HG02938 (cell line): ENCODE results near the gene RS1.

Source experiments
- ATAC-seq: cut with Tn5 transposase; IDR thresholded peaks from one replicate; pipeline ENCODE4 v1.9.1; 2021; ENCODE audit warnings: mild to moderate bottlenecking, moderate library complexity; ENCODE audit not compliant: unreplicated experiment

RS1 gene

DNA sequence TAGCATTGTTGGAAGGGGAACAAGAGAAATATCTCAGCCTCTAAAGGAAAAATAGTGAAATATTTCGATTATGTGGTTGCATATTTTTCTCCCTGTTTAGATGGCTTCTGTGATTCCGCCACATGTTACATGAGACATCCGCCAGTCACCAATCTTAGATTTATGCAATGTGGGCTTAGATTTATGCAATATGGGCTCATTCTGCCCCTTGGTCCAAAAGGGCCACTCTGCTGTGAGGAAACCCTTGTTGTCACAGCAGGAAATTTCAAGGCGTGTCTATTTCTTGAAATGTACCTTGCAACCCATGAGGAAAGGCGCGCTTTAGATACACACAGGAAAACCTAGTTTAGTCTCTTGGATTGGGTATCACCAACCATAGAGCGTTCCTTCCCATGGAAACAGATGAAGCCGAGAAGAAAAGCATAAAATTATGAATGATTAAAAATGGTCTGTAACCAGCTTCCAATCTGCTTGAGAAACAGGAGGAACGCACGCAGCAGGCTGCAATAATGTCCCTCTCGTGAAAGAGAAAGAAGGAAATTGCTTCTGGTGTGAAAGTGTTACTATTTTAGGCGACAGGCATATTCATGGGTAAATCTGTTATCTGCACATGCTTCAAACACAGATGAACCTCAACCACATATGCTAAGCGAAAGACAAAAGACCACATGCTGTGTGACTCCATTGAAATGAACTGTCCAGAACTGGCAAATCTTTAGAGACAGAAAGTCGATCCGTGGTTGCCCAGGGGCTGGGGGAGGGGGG is 3.7 kb downstream of the RS1 start:
- ATAC-seq, result peak; percentile 64

DNA sequence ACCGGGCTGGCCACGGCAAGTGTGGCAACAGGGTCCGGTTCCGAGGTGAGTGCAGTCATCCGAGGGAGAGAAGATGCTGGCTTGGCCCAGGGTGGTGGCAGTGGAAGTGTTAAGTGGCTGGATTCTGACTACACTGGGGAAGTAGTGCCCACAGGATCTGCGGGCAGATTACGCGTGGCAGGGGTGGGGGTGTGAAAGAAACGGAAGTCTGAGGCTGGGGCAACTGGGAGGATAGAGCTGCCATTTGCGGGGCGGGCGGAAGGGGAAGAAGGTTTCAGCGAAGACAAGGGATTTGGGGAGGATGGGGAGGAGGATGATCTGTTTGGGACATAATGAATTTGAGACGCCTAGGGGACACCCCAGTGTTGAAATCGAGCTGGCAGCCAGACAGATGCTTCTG is 5.3 kb downstream of the RS1 start:
- no peak for ATAC-seq

DNA sequence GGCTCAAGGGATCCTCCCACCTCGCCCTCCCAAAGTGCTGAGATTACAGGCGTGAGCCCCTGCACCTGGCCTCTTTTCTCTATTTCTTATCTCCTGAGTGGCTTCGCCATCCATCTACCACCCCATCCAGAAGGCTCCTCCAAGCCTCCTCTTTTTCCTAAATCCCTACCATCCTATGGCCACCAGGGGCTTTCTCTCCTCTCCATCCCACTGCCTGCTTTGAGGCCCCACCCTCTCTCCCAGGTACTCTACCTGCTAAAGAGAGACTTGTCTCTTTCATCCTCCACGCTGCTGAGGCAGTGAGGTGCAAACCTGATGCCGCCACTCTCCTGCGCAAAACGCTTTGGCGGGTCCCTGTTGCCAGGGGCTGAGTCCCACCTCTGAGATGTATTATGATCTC is 7.0 kb downstream of the RS1 start:
- ATAC-seq, result no peak

GRCh38 chrX:18661273-18661672 is 10.6 kb downstream of the RS1 start:
- no peak for ATAC-seq

DNA sequence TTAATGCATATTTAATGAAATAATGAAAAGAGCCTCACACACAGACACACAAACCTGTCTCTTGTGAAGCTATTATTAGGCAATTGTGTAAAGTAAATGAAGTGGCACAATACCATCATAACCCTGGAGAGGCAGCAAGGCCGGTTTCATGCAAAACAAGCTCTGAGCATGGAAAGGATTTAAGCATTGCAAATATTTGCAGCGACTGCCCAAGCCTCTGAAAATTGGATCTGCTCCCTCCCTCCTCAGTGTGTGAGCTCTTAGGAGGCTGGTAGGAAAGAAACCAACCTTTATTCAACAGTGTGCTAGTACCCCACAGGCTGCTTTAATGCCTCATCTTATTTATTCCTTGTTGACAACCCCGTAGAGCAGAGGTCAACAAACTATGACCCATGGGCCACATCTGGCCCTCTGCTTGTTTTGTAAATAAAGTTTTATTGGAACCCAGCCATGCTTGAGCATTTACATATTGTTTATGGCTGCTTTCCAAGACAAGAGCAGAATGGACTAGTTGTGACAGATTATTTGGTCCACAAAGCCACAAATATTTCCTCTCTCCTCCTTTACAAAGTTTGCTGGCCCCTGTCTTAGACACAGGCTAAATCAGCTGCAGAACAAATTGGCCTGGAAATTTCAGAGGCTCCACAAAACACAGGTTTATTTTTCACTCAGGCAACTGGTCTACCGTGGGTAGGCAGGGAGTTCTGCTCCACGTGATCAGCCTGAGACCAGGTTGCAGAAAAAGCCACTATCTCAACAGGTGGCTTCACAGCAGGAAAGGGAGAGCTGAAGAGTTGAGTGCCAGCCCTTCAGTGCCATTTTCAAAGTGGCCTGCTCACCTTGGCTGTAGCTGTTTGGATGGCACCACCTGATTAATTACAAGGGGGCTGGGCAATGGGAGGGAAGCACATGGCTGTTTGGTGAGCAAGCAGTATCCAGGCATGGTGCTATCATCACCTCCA is 16.8 kb downstream of the RS1 start:
- ATAC-seq, result no peak

- no peak for ATAC-seq
Observed at GRCh38 chrX:18652636-18653035, 19.3 kb downstream of the RS1 start.

GRCh38 chrX:18650662-18651061 is 21.2 kb downstream of the RS1 start:
- ATAC-seq, result no peak

GRCh38 chrX:18649498-18649951 is 22.4 kb downstream of the RS1 start:
- ATAC-seq, result no peak

DNA sequence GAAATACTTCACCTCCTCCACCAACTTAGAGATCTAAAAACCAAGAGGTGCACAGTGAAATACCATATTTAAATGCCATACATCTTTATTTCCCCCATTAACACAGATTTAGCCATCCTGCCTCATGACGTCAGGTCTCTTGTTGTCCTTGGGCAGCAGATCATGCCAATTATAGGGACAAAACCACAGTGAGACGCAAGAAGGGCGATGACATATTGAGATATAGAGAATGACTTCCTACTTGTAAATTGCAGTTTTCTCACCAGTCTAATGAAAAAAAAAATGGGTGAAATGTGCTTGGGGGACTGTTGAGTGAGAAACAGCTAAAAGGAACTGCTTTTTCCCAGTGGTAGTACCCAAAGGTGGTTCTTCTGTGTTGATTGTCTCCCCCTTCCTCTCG is 24.3 kb downstream of the RS1 start:
- ATAC-seq, result no peak

DNA sequence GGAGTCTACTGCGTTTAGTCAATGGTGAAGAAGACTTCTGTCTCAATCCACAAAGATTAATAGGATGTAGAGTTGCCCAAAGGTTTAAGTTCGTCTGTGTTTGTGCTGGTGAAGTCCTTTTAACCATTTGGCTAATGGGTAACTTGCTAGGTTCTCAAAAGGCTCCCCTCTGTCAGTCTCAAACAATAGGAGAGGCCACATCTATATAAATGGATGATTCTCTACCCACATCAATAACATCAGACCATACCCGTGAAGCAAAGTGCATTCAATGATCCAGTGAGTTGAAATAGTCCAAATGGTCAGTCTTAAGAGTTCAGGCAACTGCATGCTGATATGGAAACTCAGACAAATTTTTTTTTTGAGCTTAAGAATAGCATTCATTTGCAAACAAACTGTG is 28.1 kb downstream of the RS1 start:
- no peak for ATAC-seq

DNA sequence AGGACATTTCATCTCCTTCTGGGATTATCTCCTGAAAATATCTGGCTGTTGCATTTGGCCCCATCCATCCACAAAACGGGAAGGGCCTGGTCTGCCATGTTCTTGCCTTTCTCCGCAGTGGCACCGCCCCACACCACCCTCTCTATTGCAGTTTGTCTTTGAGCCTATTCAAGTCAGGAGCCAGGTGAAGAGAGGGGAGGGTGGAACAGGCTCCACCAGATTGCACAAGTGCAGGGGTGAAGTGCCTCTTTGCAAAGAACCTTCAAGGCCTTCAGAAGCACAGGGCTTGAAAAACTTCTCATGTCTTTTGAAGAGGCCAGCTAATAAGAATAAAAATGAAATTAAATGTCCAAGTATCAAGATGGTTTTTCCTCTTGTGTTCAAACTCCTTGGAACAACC is 28.7 kb downstream of the RS1 start:
- ATAC-seq, result no peak

- no peak for ATAC-seq
Observed at GRCh38 chrX:18640686-18641085, 31.2 kb downstream of the RS1 start.

DNA sequence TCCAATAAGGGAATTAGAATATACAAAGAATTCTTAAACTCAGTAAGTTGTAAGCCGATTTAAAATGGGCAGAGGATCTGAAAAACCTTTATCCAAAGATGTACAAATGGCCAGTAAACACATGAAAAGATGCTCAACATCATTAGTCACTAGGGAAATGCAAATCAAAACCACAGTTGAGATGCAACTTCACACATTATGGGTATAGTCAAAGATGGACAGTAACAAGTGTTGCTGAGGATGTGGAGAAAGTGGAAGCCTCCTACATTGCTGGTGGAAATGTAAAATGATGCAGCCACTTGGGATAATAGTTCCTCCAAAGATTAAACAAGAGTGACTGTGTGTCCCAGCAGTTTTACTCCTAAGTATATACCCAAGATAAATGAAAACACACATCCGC is 32.6 kb downstream of the RS1 start:
- no peak for ATAC-seq

- no peak for ATAC-seq
Observed at GRCh38 chrX:18638398-18638797, 33.5 kb downstream of the RS1 start.

DNA sequence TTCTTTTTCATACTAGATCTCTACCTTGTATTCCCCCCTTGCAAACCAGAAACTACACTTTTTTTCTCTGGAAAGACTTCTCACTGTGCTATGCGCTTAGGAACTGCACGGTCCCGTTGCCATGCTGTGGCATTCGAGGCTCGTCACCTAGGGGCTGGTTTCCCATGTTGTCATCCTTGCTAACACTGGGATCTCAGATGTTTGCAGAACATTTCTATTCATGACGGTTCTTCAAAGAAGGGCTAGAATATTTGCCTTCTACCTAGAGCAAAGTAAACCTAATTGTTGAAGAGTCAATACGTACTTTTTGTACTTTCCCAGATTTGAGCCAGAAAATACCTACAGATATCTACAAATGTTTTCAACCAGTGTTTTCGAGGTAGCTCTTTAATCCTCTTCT is 41.0 kb downstream of the RS1 start:
- no peak for ATAC-seq

- no peak for ATAC-seq
Observed at GRCh38 chrX:18624599-18624998, 47.3 kb downstream of the RS1 start.

DNA sequence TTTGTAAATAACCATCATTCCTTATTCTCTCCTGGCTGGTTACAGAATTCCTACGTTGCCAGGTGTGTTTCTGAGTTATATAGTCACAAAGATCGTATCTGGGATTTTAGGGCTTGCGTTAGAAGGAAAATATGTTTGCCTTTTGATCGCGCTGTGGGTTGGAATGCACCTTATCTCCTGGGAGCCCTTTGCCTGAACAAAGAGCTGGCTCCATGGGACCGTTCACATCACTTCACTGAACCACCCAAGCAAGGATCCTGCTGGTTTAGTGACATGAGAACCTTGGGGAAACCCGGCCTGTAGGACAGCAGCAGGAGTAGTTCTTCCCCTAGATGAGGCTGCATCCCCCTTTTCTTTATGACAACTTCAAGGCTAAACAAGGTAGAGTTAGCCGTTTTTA is 51.6 kb downstream of the RS1 start:
- no peak for ATAC-seq

- ATAC-seq, result no peak
Observed at GRCh38 chrX:18619288-18619687, 52.6 kb downstream of the RS1 start.

DNA sequence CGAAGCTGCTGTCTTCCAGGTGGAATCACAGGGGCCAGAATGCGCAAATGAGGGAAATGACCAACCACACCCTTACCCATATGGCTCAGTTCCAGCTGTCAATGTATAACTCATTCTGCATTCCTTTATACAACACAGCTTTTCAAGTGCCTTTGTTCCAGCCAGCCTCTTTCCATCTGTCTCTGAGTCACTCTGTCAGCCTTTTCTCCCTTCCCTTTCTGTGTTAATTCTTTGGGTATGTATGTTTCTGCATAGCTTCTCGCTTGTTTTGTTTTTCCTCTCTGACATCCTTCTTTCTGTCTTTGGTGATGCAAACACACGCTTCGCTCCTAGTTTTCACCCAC is 54.5 kb downstream of the RS1 start:
- no peak for ATAC-seq

- ATAC-seq, result no peak
Observed at GRCh38 chrX:18616688-18617406, 55.1 kb downstream of the RS1 start.

- no peak for ATAC-seq
Observed at GRCh38 chrX:18613930-18614639, 57.8 kb downstream of the RS1 start.
